T follicular helper cell (primary cell): ENCODE data around the gene PSMA6.
"Not testable (repeated sequence)": the region's sequence is repeated elsewhere in the genome, so short reads cannot be mapped to it uniquely, and the experiment has no call there.

Source experiments
- DNase-seq: peaks from one replicate; pipeline ENCODE4 v3.0.0-alpha.2; 2020; ENCODE audit warnings: low read depth

PSMA6 gene

DNA sequence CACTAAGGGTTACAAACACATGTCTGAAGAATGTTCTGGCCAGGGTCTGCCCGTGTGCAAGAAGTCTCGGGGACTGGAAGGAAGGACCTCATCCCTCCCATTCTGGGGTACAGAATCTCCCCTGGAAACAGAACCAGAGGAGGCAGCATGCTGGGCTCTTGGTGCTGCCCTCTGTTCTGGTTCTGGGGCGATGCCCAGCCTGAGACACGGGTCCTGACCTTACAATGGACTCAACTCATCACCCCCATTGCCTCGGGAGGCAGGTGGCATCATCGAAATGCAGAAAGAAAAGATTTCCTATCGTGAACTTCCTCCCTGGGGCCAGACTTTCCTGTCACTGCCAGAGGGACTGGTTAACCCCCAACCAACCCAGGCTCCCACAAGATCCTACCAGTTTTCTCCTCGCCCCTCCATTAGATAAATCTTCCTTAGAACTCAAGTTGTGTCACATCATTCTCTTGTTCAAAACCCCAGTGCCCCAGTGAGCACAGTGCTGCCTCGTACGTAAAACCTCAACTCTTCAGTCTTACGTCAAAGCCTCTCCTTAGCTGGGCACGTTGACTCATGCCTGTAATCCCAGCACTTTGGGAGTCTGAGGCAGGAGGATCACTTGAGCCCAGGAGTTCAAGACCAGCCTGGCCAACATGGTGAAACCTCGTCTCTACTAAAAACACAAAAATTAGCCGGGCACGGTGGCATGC, 52.1 kb downstream of the PSMA6 start:
- DNase-seq = no peak

DNA sequence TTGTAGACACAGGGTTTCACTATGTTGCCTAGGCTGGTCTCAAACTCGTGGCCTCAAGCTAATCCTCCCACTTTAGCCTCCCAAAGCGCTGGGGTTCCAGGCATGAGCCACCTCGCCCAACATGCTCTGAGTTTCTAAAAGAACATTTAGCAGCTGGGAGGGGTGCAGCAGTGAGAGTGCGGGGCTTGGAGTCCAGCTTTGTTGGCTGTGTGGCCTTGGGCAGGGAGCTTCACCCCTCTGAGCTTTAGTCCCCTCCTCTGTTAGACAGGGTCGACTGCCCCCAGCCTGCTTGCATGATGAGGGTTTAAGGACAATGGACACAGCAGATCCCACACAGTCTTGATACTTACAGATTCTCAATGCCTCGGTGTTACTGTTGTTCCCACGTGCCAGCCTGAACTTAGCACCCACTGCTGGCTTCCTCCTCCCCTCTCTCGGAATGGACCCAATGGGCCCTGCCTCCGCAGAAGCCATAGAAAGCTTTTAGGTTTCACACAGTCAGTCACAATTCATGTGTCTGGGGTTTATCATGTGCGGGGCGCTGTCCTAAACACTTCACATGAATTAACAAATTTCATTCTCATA, 54.6 kb downstream of the PSMA6 start:
- DNase-seq = no peak

DNA sequence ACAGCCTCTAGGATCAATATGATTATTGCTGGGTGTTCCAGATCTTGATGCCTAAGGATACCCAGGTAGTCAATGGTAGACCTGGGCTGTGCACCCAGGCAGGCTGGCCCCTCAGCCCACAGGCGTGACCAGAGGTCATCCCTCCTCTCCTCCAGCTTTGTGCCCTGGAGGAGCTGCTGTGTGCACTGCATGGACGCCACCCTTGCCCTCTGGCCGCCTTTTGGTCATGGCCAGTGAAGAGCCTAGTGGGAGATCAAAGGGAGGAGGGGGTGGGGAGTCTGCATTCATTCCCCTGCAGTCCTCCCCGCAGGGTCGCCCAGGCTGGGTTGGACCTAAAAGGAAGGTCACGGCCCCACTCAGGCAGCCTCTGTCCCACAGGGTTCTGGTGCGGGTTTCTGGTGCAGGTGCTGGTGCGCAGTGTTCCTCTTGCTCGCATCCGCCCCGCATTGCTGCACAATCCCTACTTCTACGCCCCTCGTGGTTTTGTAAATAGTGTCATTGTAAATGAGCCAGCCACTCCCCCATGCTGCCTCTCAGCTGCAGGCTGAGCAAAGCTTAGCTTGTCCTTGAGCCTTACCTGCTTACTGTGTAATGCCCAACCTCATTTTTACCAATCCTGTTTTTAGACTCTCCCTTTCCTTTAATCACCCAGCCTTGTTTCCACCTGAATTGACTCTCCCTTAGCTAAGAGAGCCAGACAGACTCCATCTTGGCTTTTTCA, 55.3 kb downstream of the PSMA6 start:
- no peak for DNase-seq

DNA sequence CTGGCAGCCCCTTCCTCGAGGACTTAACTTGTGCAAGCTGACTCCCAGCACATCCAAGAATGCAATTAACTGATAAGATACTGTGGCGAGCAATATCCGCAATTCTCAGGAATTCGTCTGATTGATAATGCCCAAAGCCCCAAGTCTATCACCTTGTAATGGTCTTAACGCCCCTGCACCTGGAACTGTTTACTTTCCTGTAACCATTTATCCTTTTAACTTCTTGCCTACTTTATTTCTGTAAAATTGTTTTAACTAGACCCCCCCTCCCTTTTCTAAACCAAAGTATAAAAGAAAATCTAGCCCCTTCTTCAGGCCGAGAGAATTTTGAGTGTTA, 55.8 kb downstream of the PSMA6 start:
- not testable (repeated sequence) for DNase-seq

DNA sequence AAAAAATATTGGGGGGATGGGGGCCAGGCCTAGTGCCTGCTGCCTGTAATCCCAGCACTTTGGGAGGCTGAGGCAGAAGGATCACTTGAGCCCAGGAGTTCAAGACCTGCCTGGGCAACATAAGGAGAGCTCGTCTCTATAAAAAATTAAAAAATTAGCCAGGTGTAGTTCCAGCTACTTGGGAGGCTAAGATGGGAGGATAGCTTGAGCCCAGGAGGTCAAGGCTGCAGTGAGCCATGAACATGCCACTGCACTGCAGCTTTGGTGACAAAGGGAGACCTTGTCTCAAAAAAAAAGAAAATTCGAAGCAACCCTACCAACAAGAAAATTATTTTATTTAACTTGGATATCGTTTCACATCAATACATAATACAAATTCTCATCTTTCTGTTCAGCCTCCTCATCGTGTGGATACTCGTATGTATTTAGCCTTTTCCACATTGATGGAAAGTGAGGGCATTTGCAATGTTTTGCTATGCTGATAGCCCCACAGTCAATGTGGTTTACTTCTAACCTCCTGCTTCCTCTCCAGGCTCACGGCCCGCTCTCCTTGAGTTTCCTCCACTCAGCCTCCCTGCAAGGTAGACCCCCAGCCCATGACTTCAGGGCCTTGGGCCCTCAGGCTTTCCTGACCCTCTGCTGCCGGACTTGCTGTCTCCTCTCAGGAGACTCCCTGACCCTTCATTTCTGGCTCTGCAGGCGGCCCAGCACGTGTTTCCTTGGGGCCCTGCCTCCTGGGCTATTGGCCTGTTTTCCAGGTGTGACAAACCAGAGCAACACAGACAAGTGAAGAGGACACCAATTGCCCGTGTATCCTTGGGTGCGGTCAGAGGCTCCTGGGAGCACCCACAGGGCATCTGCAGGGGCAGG, 57.5 kb downstream of the PSMA6 start:
- DNase-seq = no peak

DNA sequence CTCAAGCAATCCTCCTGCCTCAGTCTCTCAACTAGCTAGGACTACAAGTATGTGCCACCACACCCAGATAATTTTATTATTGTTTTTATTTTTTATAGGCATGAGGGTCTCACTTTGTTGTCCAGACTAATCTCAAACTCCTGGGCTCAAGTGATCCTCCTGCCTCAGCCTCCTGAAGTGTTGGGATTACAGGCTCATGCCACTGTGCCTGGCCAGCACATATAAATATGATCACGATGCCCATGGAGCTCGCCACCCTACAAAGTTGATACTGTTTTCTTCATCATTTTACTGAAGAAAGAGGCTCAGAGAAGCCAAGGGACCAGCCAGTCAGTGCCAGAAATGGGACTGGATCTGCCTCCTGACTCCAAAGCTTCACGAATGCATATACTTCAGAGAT, 59.3 kb downstream of the PSMA6 start:
- DNase-seq = no peak

DNA sequence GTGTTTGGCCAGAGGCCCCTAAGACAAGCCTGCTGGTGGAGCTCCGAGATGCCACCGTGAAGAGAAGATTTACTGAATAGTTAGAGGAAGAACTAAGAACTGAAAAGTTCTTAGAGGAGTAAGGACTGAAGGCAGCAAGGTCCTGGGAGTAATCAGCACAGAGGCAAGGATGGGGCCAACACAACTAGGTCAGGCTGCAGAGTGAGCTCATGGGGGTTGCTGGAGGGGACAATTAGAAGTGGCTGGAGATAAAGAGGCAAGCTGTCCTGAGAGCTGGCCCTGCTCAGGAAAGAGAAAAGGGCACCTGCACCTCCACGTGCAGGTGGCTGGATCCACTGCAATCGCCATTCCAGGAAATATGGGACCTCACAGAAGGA, 59.7 kb downstream of the PSMA6 start:
- DNase-seq = no peak

DNA sequence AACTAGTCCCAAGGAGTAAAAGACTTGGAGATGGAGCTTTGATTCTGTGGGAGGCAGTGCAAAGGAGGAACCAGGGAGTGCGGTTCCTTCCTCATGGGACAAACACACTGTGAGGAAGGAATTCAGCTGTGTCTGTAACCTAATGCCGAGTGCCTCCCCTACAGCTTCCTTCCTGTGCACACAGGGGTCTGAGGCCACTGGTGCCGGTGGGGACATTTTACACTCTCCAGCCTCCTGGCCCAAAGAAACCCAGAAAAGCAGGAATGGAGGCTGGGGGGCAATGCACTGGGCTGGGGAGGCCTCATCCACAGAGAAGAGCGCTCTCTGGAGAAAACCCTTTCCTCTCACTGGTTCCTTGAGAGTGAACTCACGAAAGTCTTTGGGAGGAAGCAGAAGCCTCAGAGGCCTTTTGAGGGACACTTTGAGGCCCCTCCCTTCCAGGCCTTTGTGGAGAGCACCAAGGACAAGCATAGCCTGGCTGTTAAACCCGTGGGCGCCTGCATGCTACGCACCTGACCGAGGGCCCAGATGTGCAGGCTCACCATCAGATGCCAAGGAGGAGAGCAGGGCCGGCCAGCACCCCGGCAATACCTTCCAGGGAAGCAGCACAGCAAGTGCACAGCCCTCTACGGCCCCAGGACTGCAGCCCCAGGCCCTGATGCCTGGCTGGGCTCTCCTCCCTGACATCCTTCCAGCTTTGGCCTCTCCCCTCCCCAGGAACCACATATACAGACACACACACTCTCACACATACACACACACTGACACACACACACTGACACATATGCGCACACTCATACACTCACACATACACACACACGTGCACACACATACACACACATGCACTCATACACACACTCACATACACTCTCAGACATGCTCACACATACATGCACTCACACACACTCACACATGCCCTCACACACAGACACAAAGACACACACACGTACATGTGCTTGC, 60.4 kb downstream of the PSMA6 start:
- DNase-seq = no peak

DNA sequence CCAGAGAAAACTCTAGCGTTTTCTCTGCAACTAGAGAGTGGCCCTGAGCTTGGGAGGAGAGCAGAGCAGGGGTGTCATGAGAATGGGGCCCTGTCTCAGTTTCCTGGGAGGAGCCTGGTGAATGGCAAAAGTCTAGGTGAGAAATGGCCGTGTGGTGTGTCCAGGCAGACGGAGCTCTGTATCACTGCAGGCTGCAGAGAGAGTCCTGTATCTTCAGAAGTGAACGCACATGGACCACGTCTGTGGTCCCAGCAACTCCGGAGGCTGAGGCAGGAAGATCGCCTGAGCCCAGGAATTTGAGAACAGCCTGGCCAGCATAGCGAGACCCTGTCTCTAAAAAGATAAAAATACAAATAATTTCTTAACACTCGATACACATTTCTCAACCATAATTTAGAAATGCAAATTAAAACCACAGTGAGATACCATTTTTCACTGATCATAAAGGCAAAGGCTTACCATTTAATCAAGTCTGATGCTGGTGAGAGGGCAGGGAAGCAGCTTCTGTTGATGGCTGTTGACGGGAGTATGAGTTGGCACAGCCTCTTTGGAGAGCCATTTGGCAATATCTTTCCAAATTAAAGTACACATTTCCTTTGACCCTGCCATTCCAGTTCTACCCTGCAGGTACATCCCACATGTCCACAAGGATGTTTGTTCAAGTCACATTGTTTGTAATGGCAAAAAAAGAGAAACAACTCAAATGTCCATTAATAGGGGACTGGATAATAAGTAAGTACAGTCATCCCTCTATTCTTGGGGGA, 61.4 kb downstream of the PSMA6 start:
- no peak for DNase-seq

DNA sequence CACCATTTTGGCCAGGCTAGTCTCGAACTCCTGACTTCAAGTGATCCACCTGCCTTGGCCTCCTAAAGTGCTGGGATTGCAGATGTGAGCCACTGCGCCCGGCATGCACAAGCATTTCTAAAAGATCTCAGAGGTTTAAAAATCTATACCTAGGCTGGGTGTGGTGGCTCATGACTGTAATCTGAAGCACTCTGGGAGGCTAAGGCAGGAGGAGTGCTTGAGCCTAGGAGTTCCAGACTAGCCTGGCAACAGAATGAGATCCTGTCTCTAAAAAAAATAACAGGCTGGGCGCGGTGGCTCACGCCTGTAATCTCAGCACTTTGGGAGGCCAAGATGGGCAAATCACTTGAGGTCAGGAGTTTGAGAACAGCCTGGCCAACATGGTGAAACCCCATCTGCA, 63.1 kb downstream of the PSMA6 start:
- not testable (repeated sequence) for DNase-seq

DNA sequence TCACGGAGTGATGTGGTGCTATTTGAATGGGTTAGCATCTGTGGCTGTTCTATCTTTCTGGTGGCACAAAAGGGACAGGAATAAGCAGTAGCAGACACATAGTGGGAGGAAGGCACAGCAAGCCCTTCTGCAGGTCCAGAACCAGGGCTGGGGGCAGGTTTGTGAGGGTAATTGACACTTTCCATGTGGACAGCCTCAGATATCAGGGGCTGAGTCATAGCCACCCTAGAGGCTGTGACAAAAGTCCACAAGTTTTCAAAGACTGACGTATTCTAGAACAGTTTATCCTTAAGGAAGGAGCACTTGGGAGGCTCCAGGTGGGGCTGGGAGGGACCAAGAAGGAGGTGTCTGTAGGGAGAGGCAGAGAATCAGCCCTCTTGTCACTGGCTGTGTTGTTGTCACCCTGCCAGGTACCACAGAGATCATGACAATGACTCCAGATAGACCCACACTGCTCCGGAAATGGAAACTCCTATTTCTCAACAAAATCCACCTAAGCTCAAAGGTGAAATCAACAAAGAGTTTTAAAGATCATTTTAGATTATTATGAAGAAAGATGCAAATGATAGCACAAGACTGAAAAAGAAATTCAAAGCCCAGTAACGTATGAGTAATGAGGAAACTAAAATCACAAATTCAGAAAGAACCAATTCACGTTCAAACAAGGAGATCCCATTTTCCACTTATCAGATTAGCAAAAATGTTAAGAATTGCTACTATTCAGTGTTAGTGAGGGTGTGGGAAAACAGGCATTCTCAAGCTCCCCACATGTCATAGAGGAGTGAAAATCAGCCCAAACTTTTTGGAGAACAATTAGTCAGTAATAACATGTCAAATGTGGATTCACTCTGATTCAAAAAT, 64.0 kb downstream of the PSMA6 start:
- no peak for DNase-seq

DNA sequence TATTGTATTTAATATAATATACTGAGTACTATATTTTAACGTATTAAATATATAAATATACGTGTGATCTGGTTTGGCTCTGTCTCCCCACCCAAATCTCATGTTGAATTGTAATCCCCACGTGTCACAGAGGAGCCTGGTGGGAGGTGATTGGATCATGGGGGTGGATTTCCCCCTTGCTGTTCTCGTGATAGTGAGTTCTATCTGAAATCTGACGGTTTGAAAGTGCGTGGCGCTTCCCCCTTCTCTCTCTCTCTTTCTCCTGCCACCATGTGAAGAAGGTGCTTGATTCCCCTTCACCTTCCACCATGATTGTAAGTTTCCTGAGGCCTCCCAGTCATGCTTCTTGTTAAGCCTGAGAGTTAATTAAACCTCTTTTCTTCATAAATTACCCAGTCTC, 67.5 kb downstream of the PSMA6 start:
- not testable (repeated sequence) for DNase-seq

DNA sequence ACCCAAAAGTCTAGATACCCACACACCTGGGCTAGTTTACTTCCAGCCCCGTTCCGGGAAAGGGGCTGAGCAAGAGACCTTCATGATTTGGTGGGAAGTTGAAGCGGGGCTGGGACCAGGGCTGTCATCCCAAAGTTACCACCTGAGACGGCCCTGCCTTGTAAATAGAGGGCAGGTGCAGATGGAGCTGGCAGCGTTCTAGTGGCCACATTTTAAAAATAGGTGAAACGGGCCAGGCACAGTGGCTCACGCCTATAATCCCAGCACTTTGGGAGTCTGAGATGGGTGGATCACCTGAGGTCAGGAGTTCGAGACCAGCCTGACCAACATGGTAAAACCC, 68.9 kb downstream of the PSMA6 start:
- no peak for DNase-seq

DNA sequence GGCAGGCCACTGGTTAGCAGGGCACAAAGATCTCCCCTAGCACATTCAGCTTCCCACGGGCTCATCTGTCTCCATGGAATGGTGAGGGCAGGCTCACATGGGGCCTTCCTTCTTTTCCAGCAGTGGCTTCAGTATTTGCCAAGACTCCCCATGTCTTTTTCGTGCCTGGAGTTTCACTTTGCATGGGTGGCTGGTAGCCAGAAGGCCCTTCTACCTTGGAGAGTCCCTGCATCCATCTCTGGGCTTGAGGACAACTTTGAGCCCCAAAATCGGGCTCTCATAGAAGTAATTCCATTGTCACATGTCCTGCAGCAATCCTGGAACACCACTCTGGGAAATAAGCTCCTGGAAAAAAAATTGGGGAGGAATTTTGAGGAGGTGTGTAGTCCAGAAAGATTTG, 70.3 kb downstream of the PSMA6 start:
- DNase-seq = no peak

DNA sequence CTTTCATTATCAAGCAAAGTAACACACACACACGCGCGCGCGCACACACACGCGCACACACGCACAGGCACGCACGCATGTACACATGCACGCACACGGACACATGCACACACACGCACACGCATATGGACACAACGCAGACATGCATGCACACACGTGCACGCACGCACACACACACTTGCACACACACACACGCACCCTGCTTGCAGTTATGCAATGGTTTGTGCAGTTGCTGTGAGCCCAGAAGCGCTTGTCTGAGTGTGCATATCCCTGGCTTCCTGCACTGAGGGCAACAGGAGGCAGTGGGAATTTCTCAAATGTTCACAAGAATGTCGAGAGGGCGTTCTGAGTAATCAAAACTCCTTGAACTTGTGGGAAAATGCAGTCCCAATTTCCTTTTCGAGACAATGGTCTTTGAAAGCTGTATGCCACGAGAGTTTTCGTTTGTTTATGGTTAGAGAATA, 70.8 kb downstream of the PSMA6 start:
- no peak for DNase-seq

DNA sequence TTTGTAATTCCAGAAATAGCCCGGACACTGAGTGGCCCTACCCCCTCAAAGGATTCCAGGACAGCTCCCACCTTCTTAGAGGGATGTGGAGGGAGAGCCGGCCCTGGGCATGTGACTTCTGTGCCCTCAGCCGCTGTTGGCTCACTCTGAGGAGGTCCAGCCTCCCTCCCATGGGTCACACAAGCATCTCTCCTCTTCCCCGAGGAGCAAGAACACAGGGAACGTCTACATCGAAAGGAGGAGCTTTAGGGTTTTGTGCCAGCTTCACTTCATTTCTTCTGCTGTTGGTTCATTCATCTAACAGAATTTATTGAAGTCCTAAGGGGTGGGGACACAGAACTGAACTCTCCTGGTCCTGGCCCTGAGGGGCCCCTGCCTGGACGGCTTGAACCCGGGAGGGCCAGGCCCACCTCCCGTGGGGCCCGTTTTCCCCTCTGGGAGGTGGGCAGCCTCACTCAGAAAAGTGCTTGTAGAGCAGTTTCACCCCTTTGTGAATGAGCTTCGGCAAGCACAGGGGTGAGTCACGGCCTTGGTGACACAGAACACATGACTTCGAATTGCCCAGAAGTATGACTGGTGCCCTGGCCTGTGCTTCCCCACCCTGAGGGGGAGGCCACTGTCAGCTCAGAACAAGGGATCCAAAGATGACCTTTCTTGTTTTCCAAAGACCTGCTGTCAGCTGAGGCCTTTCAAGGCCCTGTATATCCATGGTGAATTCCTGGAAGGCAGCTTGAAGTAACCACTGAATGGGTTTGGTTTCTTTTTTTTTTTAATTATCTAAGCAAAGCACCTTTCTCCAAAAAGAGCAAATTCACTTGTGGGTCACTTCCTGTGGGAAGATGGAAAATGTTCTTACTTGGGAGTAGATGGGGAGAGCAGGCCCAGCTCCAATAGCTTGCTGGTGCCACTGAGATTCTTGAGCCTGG, 73.2 kb downstream of the PSMA6 start:
- no peak for DNase-seq

DNA sequence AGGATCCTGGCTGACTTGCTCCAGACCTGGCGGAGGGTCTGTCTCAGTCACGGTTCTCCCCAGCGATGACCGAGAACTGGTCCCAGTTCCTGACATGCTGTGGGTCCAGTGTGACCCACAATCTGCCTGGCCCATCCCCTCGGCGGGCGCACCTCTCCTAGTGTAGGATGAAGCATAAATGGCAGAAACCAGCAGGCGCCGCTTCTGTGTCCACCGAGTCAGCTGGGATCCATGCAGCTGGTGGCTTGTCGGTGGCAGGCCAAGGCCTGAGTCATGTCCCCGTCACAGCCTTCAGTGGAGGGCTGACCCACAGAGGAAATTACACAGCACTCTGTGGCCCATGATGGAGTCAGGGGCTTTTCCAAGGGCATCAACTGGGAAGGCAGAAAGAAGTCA, 73.9 kb downstream of the PSMA6 start:
- DNase-seq = no peak

DNA sequence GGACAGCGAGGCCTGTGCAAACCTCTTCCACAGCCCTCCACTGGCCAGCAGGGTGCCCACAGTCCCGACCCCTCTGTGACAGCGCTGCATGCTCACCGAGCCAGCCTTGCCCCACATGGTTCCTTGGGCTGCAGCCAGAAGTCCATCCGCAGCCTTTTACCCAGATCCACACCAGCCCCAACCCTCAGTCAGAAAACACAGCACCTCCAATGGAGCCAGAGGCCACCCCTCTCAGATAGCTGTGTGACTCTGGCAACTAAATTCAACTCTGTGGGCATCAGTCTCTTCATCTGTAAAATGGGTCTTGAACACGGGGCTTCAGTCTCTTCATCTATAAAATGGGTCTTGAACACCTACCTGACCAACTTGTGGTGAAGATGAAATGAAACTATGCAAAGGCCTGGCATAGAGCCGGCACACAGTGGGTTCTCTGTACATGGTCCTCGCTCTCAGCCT, 74.4 kb downstream of the PSMA6 start:
- DNase-seq = no peak

DNA sequence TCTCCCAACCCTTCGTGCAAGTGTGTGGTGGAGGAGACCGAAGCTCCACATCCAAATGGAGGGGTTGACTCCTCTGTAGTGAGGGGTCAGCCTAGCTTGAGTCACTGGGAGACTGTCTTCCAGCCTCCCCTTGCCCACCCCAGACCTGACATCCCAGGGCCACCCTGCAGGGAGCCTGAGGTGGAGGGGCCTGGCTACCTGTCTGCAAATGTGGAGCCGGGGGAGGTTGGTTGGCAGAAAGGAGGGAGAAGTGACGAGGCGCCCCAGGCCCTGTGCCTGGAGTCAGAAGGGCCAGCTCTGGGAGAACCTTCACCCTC, 74.8 kb downstream of the PSMA6 start:
- no peak for DNase-seq
